WTC11 (cell line): Measurements from ENCODE around the gene QPCTL. TPM values are rescaled to one million over a fixed set of nuclear protein-coding genes. Genes with fewer than 3 reads are reported as not detected.
A peak's percentile ranks its signal among the peaks of the same experiment; 100 is the strongest.

Source experiments
- ATAC-seq: fragments of 200-7000 bp; cut with Tn5 transposase; 2 replicates; pipeline ENCODE4 v1.10.0; 2021; ENCODE audit warnings: mild to moderate bottlenecking, moderate library complexity
- CTCF ChIA-PET: fragments of 300-600 bp; sonication (Branson Sonifier 250); formaldehyde crosslinking; loops from one replicate; lab custom pipeline; 2021; ENCODE audit warnings: antibody characterized with exemption; lab: Charles Lee
- POLR2A ChIA-PET: fragments of 350-600 bp; sonication (Branson Sonifier 250); formaldehyde crosslinking; loops from one replicate; lab custom pipeline; 2021; ENCODE audit warnings: antibody characterized with exemption; lab: Charles Lee
- DNase-seq: peaks from one replicate; pipeline ENCODE4 v3.0.0; 2021; ENCODE audit warnings: low spot score
- H3K27ac Mint-ChIP-seq: 2 replicates; pipeline ENCODE4 v1.8.0; 2021; ENCODE audit warnings: mixed read lengths
- H3K27me3 Mint-ChIP-seq: 2 replicates; pipeline ENCODE4 v1.8.0; 2021; ENCODE audit warnings: low read depth, mild to moderate bottlenecking, moderate library complexity, mixed read lengths
- H3K36me3 Mint-ChIP-seq: 2 replicates; pipeline ENCODE4 v1.8.0; 2021; ENCODE audit warnings: mixed read lengths
- H3K4me1 Mint-ChIP-seq: 2 replicates; pipeline ENCODE4 v1.8.0; 2022; ENCODE audit warnings: mixed read lengths
- H3K4me3 Mint-ChIP-seq: 2 replicates; pipeline ENCODE4 v1.8.0; 2021; ENCODE audit warnings: mild to moderate bottlenecking, moderate library complexity, mixed read lengths
- H3K9me3 Mint-ChIP-seq: 2 replicates; pipeline ENCODE4 v1.8.0; 2021; ENCODE audit warnings: mixed read lengths
- ATF2 ChIP-seq: sonication (generic); formaldehyde crosslinking; IDR thresholded peaks from 2 replicates; pipeline ENCODE4 v1.8.1; 2022; ENCODE audit warnings: low read depth, missing genetic modification reagents, borderline replicate concordance
- ATF6 ChIP-seq: sonication (generic); formaldehyde crosslinking; IDR thresholded peaks from 2 replicates; pipeline ENCODE4 v1.8.1; 2023; ENCODE audit warnings: mild to moderate bottlenecking, missing genetic modification reagents
- CDX4 ChIP-seq: fragments of 250-450 bp; sonication (Bioruptor Pico); IDR thresholded peaks from 2 replicates; pipeline ENCODE4 v1.9.0; 2021; ENCODE audit warnings: moderate library complexity, mild to moderate bottlenecking, inconsistent platforms, borderline replicate concordance
- E2F5 ChIP-seq: sonication (generic); formaldehyde crosslinking; IDR thresholded peaks from 2 replicates; pipeline ENCODE4 v1.8.1; 2022; ENCODE audit warnings: mild to moderate bottlenecking, moderate library complexity, missing genetic modification reagents
- ERG ChIP-seq: fragments of 250-450 bp; sonication (Bioruptor Pico); IDR thresholded peaks from 2 replicates; pipeline ENCODE4 v1.8.0; 2021; ENCODE audit warnings: mild to moderate bottlenecking
- ETV6 ChIP-seq: sonication (generic); formaldehyde crosslinking; IDR thresholded peaks from 2 replicates; pipeline ENCODE4 v1.8.1; 2022; ENCODE audit warnings: mild to moderate bottlenecking, missing genetic modification reagents
- FOXJ3 ChIP-seq: sonication (generic); formaldehyde crosslinking; IDR thresholded peaks from 2 replicates; pipeline ENCODE4 v1.9.0; 2021; ENCODE audit warnings: missing genetic modification reagents, mild to moderate bottlenecking, borderline replicate concordance
- FOXP1 ChIP-seq: sonication (generic); formaldehyde crosslinking; IDR thresholded peaks from 2 replicates; pipeline ENCODE4 v1.8.0; 2022; ENCODE audit warnings: missing genetic modification reagents, mild to moderate bottlenecking, moderate library complexity, borderline replicate concordance
- GRHL2 ChIP-seq: fragments of 250-450 bp; sonication (Bioruptor Pico); IDR thresholded peaks from 2 replicates; pipeline ENCODE4 v1.8.0; 2022; ENCODE audit warnings: mild to moderate bottlenecking, moderate library complexity; ENCODE audit not compliant: insufficient replicate concordance, severe bottlenecking
- PREB ChIP-seq: sonication (generic); formaldehyde crosslinking; IDR thresholded peaks from 2 replicates; pipeline ENCODE4 v1.8.1; 2022; ENCODE audit warnings: mild to moderate bottlenecking, missing genetic modification reagents, moderate library complexity, borderline replicate concordance
- PRRX2 ChIP-seq: fragments of 250-450 bp; sonication (Bioruptor Pico); IDR thresholded peaks from 2 replicates; pipeline ENCODE4 v1.8.0; 2021; ENCODE audit warnings: mild to moderate bottlenecking
- TEAD1 ChIP-seq: sonication (generic); formaldehyde crosslinking; IDR thresholded peaks from 2 replicates; pipeline ENCODE4 v1.8.0; 2022; ENCODE audit warnings: mild to moderate bottlenecking, missing genetic modification reagents
- ZNF121 ChIP-seq: sonication (generic); formaldehyde crosslinking; IDR thresholded peaks from 2 replicates; pipeline ENCODE4 v1.8.0; 2023; ENCODE audit warnings: missing genetic modification reagents
- ZNF317 ChIP-seq: sonication (generic); formaldehyde crosslinking; IDR thresholded peaks from 2 replicates; pipeline ENCODE4 v1.8.1; 2023; ENCODE audit warnings: low read depth, mild to moderate bottlenecking, moderate library complexity, missing genetic modification reagents, borderline replicate concordance
- ZNF532 ChIP-seq: fragments of 250-450 bp; sonication (Bioruptor Pico); IDR thresholded peaks from 2 replicates; pipeline ENCODE4 v1.9.0; 2021; ENCODE audit warnings: mild to moderate bottlenecking, borderline replicate concordance
- total RNA-seq: library from RNA; stranded (reverse); gene quantifications from 3 replicates; pipeline ENCODE4 v1.2.3, GENCODE V29; 2021

QPCTL gene
- total RNA-seq, 1 experiment from 2014 or later: 33.3 TPM

GRCh38 chr19:45667620-45668341, 24.7 kb upstream of the QPCTL start, which contains the start of gene GIPR:
GIPR (plus strand) TSS chr19:45668221; CDS start chr19:45669521, 1,300 bp downstream.
- H3K27me3 Mint-ChIP-seq: peaks cover 52% of the 10 kb centered on the region
- H3K36me3 Mint-ChIP-seq: no peaks in the 10 kb centered on the region
- DNase-seq (peak; percentile 72), ATAC-seq (peak; percentile 14)
- H3K4me3 Mint-ChIP-seq: peak within 1 kb of the TSS; percentile 73
- H3K9me3 Mint-ChIP-seq: no peaks in the 10 kb centered on the region
- no peak for TF ChIP-seq PREB (CRISPR knock-in tag)
- TF ChIP-seq ZNF121 (CRISPR knock-in tag): peak; percentile 55; the same call in 1 of the 2 replicates
- CTCF ChIA-PET: interaction anchor here (0.5 to 4.8 kb wide), 9 partner anchors 10 to 764 kb away, joined by 3 to 68 read pairs (median 6); no protein-coding TSS in a partner anchor
- H3K4me1 Mint-ChIP-seq: peaks cover 23% of the 10 kb centered on the region
- peak within 1 kb of the TSS; percentile 10; the same call in 1 of the 2 replicates for H3K27ac Mint-ChIP-seq
- POLR2A ChIA-PET: interaction anchor here (0.7 to 1.2 kb wide), 3 partner anchors 9 to 26 kb away, joined by 3 to 9 read pairs (median 3); partner anchors contain the start of gene QPCTL

- ChIA-PET POLR2A (interaction anchor here (0.8 to 1.5 kb wide), 4 partner anchors 9 to 100 kb away, joined by 3 to 9 read pairs (median 4); partner anchors contain the start of gene QPCTL), CTCF (interaction anchor here (0.5 to 4.8 kb wide), 16 partner anchors 9 to 763 kb away, joined by 3 to 68 read pairs (median 6); partner anchors contain the start of genes QPCTL and SYMPK)
- ATAC-seq: no peak
- H3K4me3 Mint-ChIP-seq: peak overlapping the region; percentile 73
- no peak for TF ChIP-seq FOXP1
- TF ChIP-seq FOXJ3 (CRISPR knock-in tag): no peak
- TF ChIP-seq PRRX2 (CRISPR knock-in tag): no peak
- TF ChIP-seq CDX4 (CRISPR knock-in tag): no peak
- no peak for TF ChIP-seq ATF6 (CRISPR knock-in tag)
- no peak for TF ChIP-seq ATF2 (CRISPR knock-in tag)
- TF ChIP-seq ETV6 (CRISPR knock-in tag): no peak
- no peak for TF ChIP-seq ZNF317
- TF ChIP-seq ERG (CRISPR knock-in tag): no peak
- no peak for TF ChIP-seq E2F5 (CRISPR knock-in tag)
- TF ChIP-seq ZNF532: no peak
- TF ChIP-seq GRHL2 (CRISPR knock-in tag): no peak
- TF ChIP-seq TEAD1 (CRISPR knock-in tag): no peak
- TF ChIP-seq, all 79 proteins: peak for 0
- Mint-ChIP-seq H3K27ac (no peak overlapping the region), H3K36me3 (no peaks in the 10 kb centered on the region), H3K4me1 (peaks cover 23% of the 10 kb centered on the region), H3K27me3 (peaks cover 56% of the 10 kb centered on the region), H3K9me3 (no peaks in the 10 kb centered on the region)
- no peak for DNase-seq
Measured at GRCh38 chr19:45668342-45668871, 24.1 kb upstream of the QPCTL start.
